Gastroesophageal sphincter (tissue), 4 donors: ENCODE measurements around the gene CAMK1G. TPM values are rescaled to one million over a fixed set of nuclear protein-coding genes. Genes with fewer than 3 reads are reported as not detected.

Experiments
- ATAC-seq: fragments of 150-250 bp; one replicate; pipeline ENCODE4 v1.9.1; 2016; ENCODE audit warnings: mild to moderate bottlenecking, moderate library complexity
- H3K27ac ChIP-seq, 4 donors: fragments of 200-600 bp; sonication (generic) in 3 of 4; 1 replicate in 3 of 4; 2 replicates in 1 of 4; pipeline ENCODE4 v1.5.1; 2016 to 2019
- H3K27me3 ChIP-seq: fragments of 200-600 bp; sonication (generic); one replicate; pipeline ENCODE4 v1.5.1; 2019
- H3K36me3 ChIP-seq, 2 donors: fragments of 200-600 bp; sonication (generic); one replicate each; pipeline ENCODE4 v1.5.1; 2019; ENCODE audit warnings: control low read depth in 1 of 2
- H3K4me1 ChIP-seq, 3 donors: fragments of 200-600 bp; sonication (generic); 1 replicate in 2 of 3; 2 replicates in 1 of 3; pipeline ENCODE4 v1.5.1; 2016 to 2019; ENCODE audit warnings: control low read depth in 2 of 3
- H3K4me3 ChIP-seq, 2 donors: fragments of 200-600 bp; sonication (generic); one replicate each; pipeline ENCODE4 v1.5.1; 2019; ENCODE audit warnings: mild to moderate bottlenecking in 1 of 2, moderate library complexity in 1 of 2
- H3K9me3 ChIP-seq, 3 donors: fragments of 200-600 bp; sonication (generic); one replicate each; pipeline ENCODE4 v1.5.1; 2017 to 2019; ENCODE audit warnings: control low read depth in 2 of 3
- CTCF ChIP-seq, 4 experiments: fragments of 200-600 bp in 2 of 4; fragments of 450-650 bp in 2 of 4; sonication (generic) in 1 of 4; IDR thresholded peaks; one replicate each; pipeline ENCODE4 v1.5.1; 2017 to 2019; ENCODE audit warnings: antibody characterized with exemption in 4 of 4, mild to moderate bottlenecking in 2 of 4, moderate library complexity in 2 of 4
- EP300 ChIP-seq: sonication (generic); formaldehyde crosslinking; IDR thresholded peaks from one replicate; pipeline ENCODE4 v1.6.1; 2017; ENCODE audit warnings: antibody characterized with exemption, mild to moderate bottlenecking
- POLR2A ChIP-seq, 2 donors: fragments of 450-650 bp; IDR thresholded peaks; one replicate each; pipeline ENCODE4 v1.6.1; 2017; ENCODE audit warnings: antibody characterized with exemption in 2 of 2, mild to moderate bottlenecking in 2 of 2, moderate library complexity in 1 of 2
- POLR2AphosphoS5 ChIP-seq: sonication (generic); formaldehyde crosslinking; IDR thresholded peaks from one replicate; pipeline ENCODE4 v1.6.1; 2017; ENCODE audit warnings: antibody characterized with exemption
- WGBS, 2 donors: methylation state at CpG; one replicate each; pipeline ENCODE4 v1.1.5; 2018; ENCODE audit warnings: low coverage in 1 of 2; 5-methylcytosine and 5-hydroxymethylcytosine counted together
- total RNA-seq, 4 donors: library from RNA; depleted of rRNA; stranded (reverse); fragments of >200 nt; gene quantifications; one replicate each; pipeline ENCODE4 v1.1.0, GENCODE V29; 2016

The CAMK1G gene
- total RNA-seq, 4 donors from 2014 or later, result 0.19 to 6.8 (median 0.84) TPM

- no peaks in the 10 kb centered on the region for H3K9me3 ChIP-seq
- ATAC-seq, result no peak
Measured at GRCh38 chr1:209607795-209608178, 24.3 kb downstream of the CAMK1G start.

GRCh38 chr1:209609041-209609790, 25.7 kb downstream of the CAMK1G start:
- no peaks in the 10 kb centered on the region for H3K36me3 ChIP-seq
- 77 to 78% methylated on average over 6 to 7 of the region's 9 CpGs for WGBS, 2 donors
- H3K4me3 ChIP-seq, result no peak overlapping the region
- H3K27me3 ChIP-seq, result no peaks in the 10 kb centered on the region
- no peak for ATAC-seq
- no peaks in the 10 kb centered on the region for H3K4me1 ChIP-seq
- no peak for TF ChIP-seq POLR2A (IDR thresholded peaks at IDR 0.05)
- TF ChIP-seq CTCF (IDR thresholded peaks at IDR 0.05), result no peak
- TF ChIP-seq EP300, result no peak
- no peak for TF ChIP-seq POLR2AphosphoS5
- H3K27ac ChIP-seq, result no peak overlapping the region
- H3K9me3 ChIP-seq, result no peaks in the 10 kb centered on the region

More at GRCh38 chr1:209607795-209608178, 24.3 kb downstream of the CAMK1G start:
- Histone ChIP-seq H3K27me3 (no peaks in the 10 kb centered on the region), H3K27ac (no peak overlapping the region), H3K4me1 (no peaks in the 10 kb centered on the region), H3K4me3 (no peak overlapping the region), H3K36me3 (no peaks in the 10 kb centered on the region)
- no peak for TF ChIP-seq CTCF (IDR thresholded peaks at IDR 0.05)
- TF ChIP-seq POLR2A (IDR thresholded peaks at IDR 0.05), result no peak
- no peak for TF ChIP-seq EP300
- TF ChIP-seq POLR2AphosphoS5, result no peak
- 79 to 100% methylated on average over 2 to 5 of the region's 8 CpGs for WGBS, 2 donors

- no peaks in the 10 kb centered on the region for H3K36me3 ChIP-seq
- no peaks in the 10 kb centered on the region for H3K9me3 ChIP-seq
- 96 to 98% methylated on average over 5 to 8 of the region's 8 CpGs for WGBS, 2 donors
- no peak overlapping the region for H3K27ac ChIP-seq
- ATAC-seq, result no peak
- no peak overlapping the region for H3K4me3 ChIP-seq
- no peaks in the 10 kb centered on the region for H3K4me1 ChIP-seq
- TF ChIP-seq POLR2A (IDR thresholded peaks at IDR 0.05) (no peak), EP300 (no peak), CTCF (IDR thresholded peaks at IDR 0.05) (no peak), POLR2AphosphoS5 (no peak)
- H3K27me3 ChIP-seq, result no peaks in the 10 kb centered on the region
Measured at GRCh38 chr1:209609791-209610630, 26.5 kb downstream of the CAMK1G start.

- WGBS, 2 donors, result 100% methylated on average over 1 of the region's 3 CpGs; no CpG with 5 or more reads in 1 of the 2 donors
- no peaks in the 10 kb centered on the region for H3K36me3 ChIP-seq
- TF ChIP-seq POLR2A (IDR thresholded peaks at IDR 0.05), result no peak
- no peak for TF ChIP-seq POLR2AphosphoS5
- TF ChIP-seq EP300, result no peak
- no peak for TF ChIP-seq CTCF (IDR thresholded peaks at IDR 0.05)
- no peak overlapping the region for H3K4me3 ChIP-seq
- H3K9me3 ChIP-seq, result no peaks in the 10 kb centered on the region
- no peak for ATAC-seq
- H3K27ac ChIP-seq, result no peak overlapping the region
- no peaks in the 10 kb centered on the region for H3K4me1 ChIP-seq
- no peaks in the 10 kb centered on the region for H3K27me3 ChIP-seq
Measured at GRCh38 chr1:209610631-209610905, 27.1 kb downstream of the CAMK1G start.
